ENCODE results near the gene CELA1.

- TF ChIP-seq EZH2 (IDR thresholded peaks at IDR 0.05; ENCODE audit: insufficient read depth, poor library complexity, severe bottlenecking) (no peak), EZH2phosphoT487 (IDR thresholded peaks at IDR 0.05; ENCODE audit: insufficient read depth, low read depth) (no peak)
Measured at GRCh38 chr12:51392556-51393237, 46.2 kb upstream of the CELA1 start.
